BLaER1 treated with 17β-estradiol and CSF1 and Interleukin-3, amounts not matched to agents 10 nM and 100 nM (cell line): ENCODE measurements around the gene ABCD2.
A peak's percentile ranks its signal among the peaks of the same experiment; 100 is the strongest.

Source experiments
- H3K27ac ChIP-seq, 11 experiments: shearing (Covaris generic); formaldehyde crosslinking; 2 replicates each; pipeline ENCODE4 v1.8.1; 2022
- H3K27me3 ChIP-seq, 11 experiments: shearing (Covaris generic); formaldehyde crosslinking; 2 replicates each; pipeline ENCODE4 v1.8.1; 2022
- H3K36me3 ChIP-seq, 11 experiments: shearing (Covaris generic); formaldehyde crosslinking; 2 replicates each; pipeline ENCODE4 v1.8.1; 2022
- H3K4me1 ChIP-seq, 10 experiments: shearing (Covaris generic); formaldehyde crosslinking; 2 replicates each; pipeline ENCODE4 v1.8.1; 2022
- H3K4me2 ChIP-seq, 11 experiments: shearing (Covaris generic); formaldehyde crosslinking; 2 replicates each; pipeline ENCODE4 v1.8.1; 2022
- H3K4me3 ChIP-seq, 10 experiments: shearing (Covaris generic); formaldehyde crosslinking; 2 replicates each; pipeline ENCODE4 v1.8.1; 2022
- H3K9ac ChIP-seq, 11 experiments: shearing (Covaris generic); formaldehyde crosslinking; 2 replicates each; pipeline ENCODE4 v1.8.1; 2022
- H3K9me3 ChIP-seq, 11 experiments: shearing (Covaris generic); formaldehyde crosslinking; replicated peaks in 1 of 11; 2 replicates each; pipeline ENCODE4 v1.8.1; 2022
- H4K20me1 ChIP-seq, 11 experiments: shearing (Covaris generic); formaldehyde crosslinking; 2 replicates each; pipeline ENCODE4 v1.8.1; 2022
- Cebpa-rat ChIP-seq, 11 experiments: shearing (Covaris generic); IDR thresholded peaks; 2 replicates each; pipeline ENCODE4 v1.8.1; 2022

The ABCD2 gene

DNA sequence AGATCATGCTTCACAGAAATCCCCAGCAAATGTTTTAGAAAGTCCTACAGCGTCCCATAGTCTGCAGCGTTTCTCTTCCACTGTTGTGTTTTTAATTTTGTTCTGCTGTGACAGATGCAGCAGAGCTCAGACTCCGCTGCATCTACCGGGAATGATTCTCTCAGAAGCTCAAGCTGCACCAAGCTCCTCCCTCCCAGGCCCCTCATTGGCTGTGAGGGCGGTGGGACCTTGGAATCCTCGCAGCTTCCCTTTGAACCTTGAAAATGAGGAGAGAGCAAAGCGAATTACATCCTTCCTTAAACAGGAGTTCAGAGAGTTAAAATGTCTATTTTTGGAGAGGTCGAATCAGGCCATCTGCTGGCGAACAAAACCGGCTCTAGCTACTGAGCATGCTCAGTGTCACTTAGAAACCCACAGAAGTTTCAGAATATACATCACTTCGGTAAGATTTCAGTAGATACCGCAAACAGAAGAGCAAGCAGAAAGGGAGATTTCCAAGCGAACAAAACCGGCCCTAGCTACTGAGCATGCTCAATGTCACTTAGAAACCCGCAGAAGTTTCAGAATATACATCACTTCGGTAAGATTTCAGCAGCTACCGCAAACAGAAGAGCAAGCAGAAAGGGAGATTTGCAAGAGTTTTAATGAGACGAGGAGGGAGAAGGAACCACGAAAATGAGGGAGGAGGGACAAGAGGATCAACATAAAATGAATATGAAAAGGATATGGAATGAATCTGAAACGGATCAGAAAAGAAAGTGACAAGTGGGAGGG, at the start of gene ABCD2:
Gene ABCD2, minus strand, starts transcription at position 144 of the 774 bp plus-strand sequence. CDS start 188 bp downstream, outside the sequence.
- no peaks in the 10 kb centered on the region for H4K20me1 ChIP-seq
- peak within 1 kb of the TSS; percentile 62 to 73 (median 66) for H3K4me3 ChIP-seq
- peak within 1 kb of the TSS; percentile 68 to 85 (median 78) for H3K27ac ChIP-seq
- TF ChIP-seq Cebpa-rat (IDR thresholded peaks at IDR 0.05): peak in 6 of 11 experiments; percentile 8 to 94 (median 62); a peak in 8 of 22 replicates
- H3K9me3 ChIP-seq: no peaks in the 10 kb centered on the region
- H3K27me3 ChIP-seq: no peaks in the 10 kb centered on the region
- H3K4me2 ChIP-seq: peak within 1 kb of the TSS; percentile 83 to 96 (median 88)
- no peaks in the 10 kb centered on the region for H3K36me3 ChIP-seq
- peaks cover 23 to 47% (median 42%) of the 10 kb centered on the region in 10 experiments for H3K4me1 ChIP-seq
- peak within 1 kb of the TSS; percentile 73 to 82 (median 77) for H3K9ac ChIP-seq

DNA sequence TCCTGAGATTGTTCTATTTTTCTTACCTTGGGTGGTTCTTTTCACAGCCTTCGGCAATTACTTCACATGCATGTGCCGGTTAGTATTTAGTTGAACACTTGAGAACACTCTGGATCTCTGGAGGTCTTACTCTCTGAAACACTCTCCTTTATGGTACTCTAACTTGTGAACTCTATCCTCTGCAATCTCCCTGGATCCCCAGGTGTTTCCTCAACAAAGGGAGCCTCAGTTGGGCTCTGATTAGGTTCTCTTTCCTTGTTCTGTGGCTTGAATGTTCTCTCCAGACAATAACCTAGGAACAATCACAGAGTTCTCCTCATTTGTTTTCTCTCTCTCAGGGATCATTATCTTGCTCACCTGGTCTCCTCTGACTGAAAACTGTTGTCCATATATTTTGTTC, 40.5 kb upstream of the ABCD2 start:
- no peak for TF ChIP-seq Cebpa-rat (IDR thresholded peaks at IDR 0.05)
- Histone ChIP-seq H3K36me3 (no peaks in the 10 kb centered on the region), H3K27ac (no peak overlapping the region), H3K9me3 (no peaks in the 10 kb centered on the region), H4K20me1 (no peaks in the 10 kb centered on the region), H3K4me2 (no peak overlapping the region), H3K4me3 (no peak overlapping the region), H3K27me3 (no peaks in the 10 kb centered on the region), H3K4me1 (0 out of 20 replicates have a peak, but pooled peaks cover 0 to 2% (median 0%) of the 10 kb centered on the region in 10 experiments), H3K9ac (no peak overlapping the region)

DNA sequence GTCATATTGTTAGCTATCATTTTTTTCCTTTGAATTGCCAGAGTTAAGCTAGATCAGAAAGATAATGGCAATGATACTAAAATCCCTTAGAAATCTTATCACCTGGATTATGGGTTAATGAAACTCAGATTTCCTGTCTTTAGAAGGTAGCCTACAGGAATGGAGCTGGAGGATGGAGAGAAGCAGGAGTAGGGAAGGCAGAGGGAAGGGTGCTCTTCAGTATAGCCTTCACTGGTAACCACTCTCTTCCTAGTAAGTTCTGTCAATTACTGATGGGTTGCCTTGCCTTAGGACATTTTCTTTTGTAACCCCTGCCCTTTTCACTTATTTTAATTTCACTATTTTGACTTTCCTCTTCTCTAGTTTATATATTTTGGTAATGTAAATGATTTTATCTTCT, 27.8 kb upstream of the ABCD2 start:
- TF ChIP-seq Cebpa-rat (IDR thresholded peaks at IDR 0.05): no peak
- no peak overlapping the region for H3K4me3 ChIP-seq
- no peak overlapping the region for H3K4me2 ChIP-seq
- no peak overlapping the region for H3K9ac ChIP-seq
- no peak overlapping the region for H3K27ac ChIP-seq
- no peaks in the 10 kb centered on the region for H4K20me1 ChIP-seq
- H3K27me3 ChIP-seq: no peaks in the 10 kb centered on the region
- H3K9me3 ChIP-seq: no peaks in the 10 kb centered on the region
- no peaks in the 10 kb centered on the region for H3K36me3 ChIP-seq
- H3K4me1 ChIP-seq: no peaks in the 10 kb centered on the region

DNA sequence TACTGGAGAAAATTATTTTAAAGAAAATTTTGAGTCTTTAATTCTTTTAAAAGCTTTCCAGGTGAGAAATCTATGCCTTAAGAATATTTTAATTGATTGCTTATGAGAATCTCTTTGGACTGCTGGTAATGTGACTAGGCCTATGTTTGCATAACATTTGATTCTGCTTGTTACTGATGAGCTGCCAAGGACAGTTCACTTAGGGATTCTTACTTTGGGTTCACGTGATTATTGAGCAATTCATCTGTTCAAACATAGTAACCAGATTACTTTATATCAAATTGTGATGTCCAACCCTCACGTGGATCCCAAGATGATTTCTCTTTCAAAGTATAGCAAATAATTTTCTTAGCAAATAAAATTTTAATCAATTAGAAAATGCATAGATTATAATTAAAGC, 27.4 kb upstream of the ABCD2 start:
- H3K27me3 ChIP-seq: no peaks in the 10 kb centered on the region
- no peaks in the 10 kb centered on the region for H4K20me1 ChIP-seq
- no peaks in the 10 kb centered on the region for H3K4me1 ChIP-seq
- H3K27ac ChIP-seq: no peak overlapping the region
- no peak for TF ChIP-seq Cebpa-rat (IDR thresholded peaks at IDR 0.05)
- no peaks in the 10 kb centered on the region for H3K9me3 ChIP-seq
- H3K4me2 ChIP-seq: no peak overlapping the region
- no peaks in the 10 kb centered on the region for H3K36me3 ChIP-seq
- H3K9ac ChIP-seq: no peak overlapping the region
- no peak overlapping the region for H3K4me3 ChIP-seq

DNA sequence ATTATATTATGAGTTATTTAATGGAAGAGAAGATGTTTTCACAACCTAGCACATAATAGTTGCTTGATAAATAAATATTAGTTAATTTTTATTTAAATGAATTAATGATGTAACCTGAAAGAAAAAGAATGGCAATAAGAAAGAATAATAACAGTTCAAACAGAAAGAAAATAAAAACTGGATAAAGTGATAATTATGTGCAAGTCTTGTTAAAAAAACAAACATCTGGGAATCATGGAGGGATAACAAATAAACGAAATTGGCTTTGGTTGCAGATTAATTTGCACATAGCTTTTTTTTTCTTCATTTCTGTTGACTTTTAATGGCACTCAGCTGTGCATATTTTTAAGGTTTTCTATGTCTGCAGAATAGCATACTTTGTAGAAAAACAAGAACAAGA, 23.4 kb upstream of the ABCD2 start:
- H3K27me3 ChIP-seq: no peaks in the 10 kb centered on the region
- H3K36me3 ChIP-seq: no peaks in the 10 kb centered on the region
- no peak overlapping the region for H3K4me2 ChIP-seq
- H3K27ac ChIP-seq: no peak overlapping the region
- no peaks in the 10 kb centered on the region for H4K20me1 ChIP-seq
- H3K4me1 ChIP-seq: no peaks in the 10 kb centered on the region; a peak in 1 of 20 replicates
- no peak overlapping the region for H3K9ac ChIP-seq
- no peak overlapping the region for H3K4me3 ChIP-seq
- no peak for TF ChIP-seq Cebpa-rat (IDR thresholded peaks at IDR 0.05)
- H3K9me3 ChIP-seq: no peaks in the 10 kb centered on the region

DNA sequence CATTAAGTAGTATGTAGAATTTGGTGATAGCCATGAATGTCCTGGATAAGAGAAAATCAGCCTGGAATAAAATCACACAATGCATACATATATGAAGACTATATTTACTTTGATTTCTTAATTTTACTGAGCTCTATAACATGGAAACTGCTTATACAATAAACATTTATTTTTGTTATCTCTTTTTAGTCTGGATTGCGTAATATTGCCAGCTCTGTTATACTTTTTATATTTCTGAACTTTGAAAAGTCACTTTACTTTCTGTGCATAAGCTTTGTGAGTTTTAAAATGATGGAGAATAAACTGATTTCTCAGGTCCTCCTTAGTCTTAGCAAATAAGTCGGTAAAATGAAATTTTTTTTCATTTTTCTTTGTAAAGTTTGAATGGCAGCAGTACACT, 19.2 kb upstream of the ABCD2 start:
- Histone ChIP-seq H3K27ac (no peak overlapping the region), H3K9me3 (no peaks in the 10 kb centered on the region), H3K27me3 (no peaks in the 10 kb centered on the region), H3K4me3 (no peak overlapping the region), H3K36me3 (no peaks in the 10 kb centered on the region), H3K4me1 (no peaks in the 10 kb centered on the region; a peak in 1 of 20 replicates), H3K9ac (no peak overlapping the region), H3K4me2 (no peak overlapping the region), H4K20me1 (no peaks in the 10 kb centered on the region)
- peak in 3 of 11 experiments; percentile 23 to 76 (median 64); a peak in 4 of 22 replicates for TF ChIP-seq Cebpa-rat (IDR thresholded peaks at IDR 0.05)

DNA sequence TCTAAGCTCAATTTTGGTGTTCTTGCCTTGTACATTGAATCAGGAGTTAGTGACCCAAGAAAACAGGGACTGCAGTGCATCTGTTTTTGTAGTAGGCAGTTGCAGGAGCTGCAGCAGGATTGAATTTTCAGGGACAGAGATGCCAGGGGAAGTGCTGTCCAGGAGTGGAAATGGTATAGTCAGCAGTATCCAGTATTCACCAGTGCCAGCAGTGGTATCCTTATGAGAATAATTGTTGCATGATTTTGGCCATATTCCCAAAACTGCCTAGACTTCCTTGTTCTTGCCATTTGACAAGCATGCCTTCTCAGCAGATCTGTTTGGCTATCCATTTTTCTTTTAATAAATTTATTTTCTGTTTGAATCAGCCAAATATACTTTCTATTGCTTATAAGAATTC, 18.6 kb upstream of the ABCD2 start:
- no peaks in the 10 kb centered on the region for H3K36me3 ChIP-seq
- H3K27ac ChIP-seq: no peak overlapping the region
- no peaks in the 10 kb centered on the region for H3K27me3 ChIP-seq
- no peak overlapping the region for H3K4me3 ChIP-seq
- no peak for TF ChIP-seq Cebpa-rat (IDR thresholded peaks at IDR 0.05)
- H4K20me1 ChIP-seq: no peaks in the 10 kb centered on the region
- H3K9ac ChIP-seq: no peak overlapping the region
- no peak overlapping the region for H3K4me2 ChIP-seq
- no peaks in the 10 kb centered on the region; a peak in 1 of 20 replicates for H3K4me1 ChIP-seq
- no peaks in the 10 kb centered on the region for H3K9me3 ChIP-seq

DNA sequence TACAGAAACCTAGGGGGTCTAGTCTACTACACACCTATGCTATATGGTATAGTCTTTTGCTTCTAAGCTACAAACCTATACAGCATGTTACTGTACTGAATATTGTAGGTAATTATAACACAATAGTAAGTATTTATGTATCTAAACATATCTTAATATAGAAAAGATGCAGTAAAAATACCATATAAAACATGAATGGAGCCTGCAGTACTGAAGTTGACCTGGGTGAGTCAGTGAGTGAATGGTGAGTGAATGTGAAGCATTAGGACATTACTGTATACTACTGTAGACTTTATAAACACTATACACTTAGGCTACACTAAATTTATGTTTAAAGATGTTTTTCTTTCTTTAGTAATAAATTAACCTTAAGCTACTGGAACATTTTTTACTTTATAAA, 13.1 kb upstream of the ABCD2 start:
- H3K27ac ChIP-seq: no peak overlapping the region
- H3K36me3 ChIP-seq: no peaks in the 10 kb centered on the region
- no peaks in the 10 kb centered on the region for H3K27me3 ChIP-seq
- no peaks in the 10 kb centered on the region for H4K20me1 ChIP-seq
- H3K4me3 ChIP-seq: no peak overlapping the region
- no peaks in the 10 kb centered on the region for H3K9me3 ChIP-seq
- H3K4me2 ChIP-seq: no peak overlapping the region
- no peak for TF ChIP-seq Cebpa-rat (IDR thresholded peaks at IDR 0.05)
- H3K4me1 ChIP-seq: peaks cover 14 to 22% (median 19%) of the 10 kb centered on the region in 10 experiments
- H3K9ac ChIP-seq: no peak overlapping the region

DNA sequence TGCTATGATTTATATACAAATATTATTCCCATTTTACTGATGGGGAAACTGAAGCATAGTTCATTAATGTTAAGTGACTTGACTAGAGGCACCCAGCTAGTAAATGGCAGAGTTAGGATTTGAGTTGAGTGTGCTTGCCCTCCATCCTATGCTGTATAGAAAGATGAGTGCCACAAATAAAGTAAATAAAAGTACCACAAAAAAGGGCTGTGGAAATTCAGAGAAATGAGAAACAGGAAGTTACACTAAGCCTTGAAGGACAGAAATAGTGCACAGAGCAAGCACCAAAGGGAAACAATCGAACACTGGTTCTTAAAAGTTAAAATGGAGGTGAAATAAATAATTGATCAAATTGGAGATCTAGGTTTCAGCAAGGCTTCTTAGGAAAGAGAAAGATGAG, 9.2 kb upstream of the ABCD2 start:
- Histone ChIP-seq H3K4me2 (peak overlapping the region; percentile 38 to 63 (median 48); a peak in 20 of 22 replicates), H4K20me1 (no peaks in the 10 kb centered on the region), H3K4me1 (peaks cover 14 to 22% (median 19%) of the 10 kb centered on the region in 10 experiments), H3K36me3 (no peaks in the 10 kb centered on the region), H3K9me3 (no peaks in the 10 kb centered on the region), H3K27me3 (no peaks in the 10 kb centered on the region), H3K9ac (no peak overlapping the region), H3K4me3 (no peak overlapping the region), H3K27ac (peak overlapping the region in 1 of 11 experiments; percentile 5; a peak in 3 of 22 replicates)
- no peak for TF ChIP-seq Cebpa-rat (IDR thresholded peaks at IDR 0.05)

DNA sequence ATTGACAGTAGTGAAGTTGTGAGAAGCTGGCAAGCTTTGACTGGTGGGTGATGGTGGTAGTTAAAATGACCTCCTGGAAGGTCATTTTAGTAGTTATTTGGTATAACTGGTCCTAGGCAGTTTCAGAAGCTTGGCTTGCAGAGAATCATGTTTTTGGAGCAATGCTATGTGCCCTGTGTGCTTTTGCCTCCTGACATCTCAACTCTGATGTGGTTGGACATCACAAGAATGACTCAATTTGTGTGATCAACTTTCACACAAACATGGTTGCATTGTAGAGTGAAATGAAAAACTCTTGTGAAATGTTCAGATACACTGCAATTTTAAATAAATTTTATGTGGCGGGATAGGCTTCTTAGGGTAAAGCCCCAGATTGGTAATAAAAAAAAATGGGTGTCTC, 8.3 kb upstream of the ABCD2 start:
- Histone ChIP-seq H3K27ac (no peak overlapping the region; a peak in 1 of 22 replicates), H3K4me1 (peaks cover 14 to 22% (median 19%) of the 10 kb centered on the region in 10 experiments), H3K9ac (no peak overlapping the region), H4K20me1 (no peaks in the 10 kb centered on the region), H3K27me3 (no peaks in the 10 kb centered on the region), H3K4me2 (peak overlapping the region in 5 of 11 experiments; percentile 1 to 59 (median 41); a peak in 4 of 22 replicates), H3K4me3 (no peak overlapping the region), H3K9me3 (no peaks in the 10 kb centered on the region), H3K36me3 (no peaks in the 10 kb centered on the region)
- no peak for TF ChIP-seq Cebpa-rat (IDR thresholded peaks at IDR 0.05)
